ENCODE results near the gene SPRED2.

SPRED2 gene

GRCh38 chr2:65278531-65278981 is 153.8 kb downstream of the SPRED2 start:
- no peak for DNase-seq (ENCODE audit: extremely low read depth, insufficient read length)
- peaks cover 4% of the 10 kb centered on the region for H3K36me3 ChIP-seq (ENCODE audit: control insufficient read depth, insufficient read depth, low read length)
- no peak for TF ChIP-seq CTCF (IDR thresholded peaks at IDR 0.05; ENCODE audit: insufficient read depth, low read length, poor library complexity, severe bottlenecking)
- H3K4me3 ChIP-seq (replicated peaks; ENCODE audit: low read depth, low read length) = no peak overlapping the region
- H3K27me3 ChIP-seq (replicated peaks; ENCODE audit: control insufficient read depth, insufficient read depth, low read length) = no peaks in the 10 kb centered on the region

- peaks cover 4% of the 10 kb centered on the region for H3K36me3 ChIP-seq (ENCODE audit: control insufficient read depth, insufficient read depth, low read length)
- H3K27me3 ChIP-seq (replicated peaks; ENCODE audit: control insufficient read depth, insufficient read depth, low read length) = no peaks in the 10 kb centered on the region
- DNase-seq (ENCODE audit: extremely low read depth, insufficient read length) = no peak
- no peak overlapping the region for H3K4me3 ChIP-seq (replicated peaks; ENCODE audit: low read depth, low read length)
- TF ChIP-seq CTCF (IDR thresholded peaks at IDR 0.05; ENCODE audit: insufficient read depth, low read length, poor library complexity, severe bottlenecking) = no peak
Measured at GRCh38 chr2:65277791-65278483, 154.5 kb downstream of the SPRED2 start.

- H3K27me3 ChIP-seq (replicated peaks; ENCODE audit: control insufficient read depth, insufficient read depth, low read length) = no peaks in the 10 kb centered on the region
- H3K4me3 ChIP-seq (replicated peaks; ENCODE audit: low read depth, low read length) = no peak overlapping the region
- TF ChIP-seq CTCF (IDR thresholded peaks at IDR 0.05; ENCODE audit: insufficient read depth, low read length, poor library complexity, severe bottlenecking) = no peak
- peaks cover 4% of the 10 kb centered on the region for H3K36me3 ChIP-seq (ENCODE audit: control insufficient read depth, insufficient read depth, low read length)
- DNase-seq (ENCODE audit: extremely low read depth, insufficient read length) = no peak
Measured at GRCh38 chr2:65277118-65277517, 155.3 kb downstream of the SPRED2 start.

GRCh38 chr2:65276609-65277008 is 155.8 kb downstream of the SPRED2 start:
- H3K36me3 ChIP-seq (ENCODE audit: control insufficient read depth, insufficient read depth, low read length) = peaks cover 4% of the 10 kb centered on the region
- no peaks in the 10 kb centered on the region for H3K27me3 ChIP-seq (replicated peaks; ENCODE audit: control insufficient read depth, insufficient read depth, low read length)

GRCh38 chr2:65275141-65275915 is 157.1 kb downstream of the SPRED2 start:
- peaks cover 4% of the 10 kb centered on the region for H3K36me3 ChIP-seq (ENCODE audit: control insufficient read depth, insufficient read depth, low read length)
- H3K4me3 ChIP-seq (replicated peaks; ENCODE audit: low read depth, low read length) = no peak overlapping the region
- H3K27me3 ChIP-seq (replicated peaks; ENCODE audit: control insufficient read depth, insufficient read depth, low read length) = no peaks in the 10 kb centered on the region
- TF ChIP-seq CTCF (IDR thresholded peaks at IDR 0.05; ENCODE audit: insufficient read depth, low read length, poor library complexity, severe bottlenecking) = no peak
- DNase-seq (ENCODE audit: extremely low read depth, insufficient read length) = no peak

More at GRCh38 chr2:65276609-65277008, 155.8 kb downstream of the SPRED2 start:
- TF ChIP-seq CTCF (IDR thresholded peaks at IDR 0.05; ENCODE audit: insufficient read depth, low read length, poor library complexity, severe bottlenecking) = no peak
- no peak overlapping the region for H3K4me3 ChIP-seq (replicated peaks; ENCODE audit: low read depth, low read length)
- no peak for DNase-seq (ENCODE audit: extremely low read depth, insufficient read length)
